Stimulated activated CD4-positive, alpha-beta T cell treated with anti-CD3 and anti-CD28 coated beads, Interleukin-2, amount 100 ng/mL, for 4 hours (primary cell): Measurements from ENCODE around the gene CD82.

ENCODE experiments used
- DNase-seq: peaks from one replicate; pipeline ENCODE4 v3.0.0-alpha.2; 2020; ENCODE audit warnings: low read depth

The CD82 gene

DNA sequence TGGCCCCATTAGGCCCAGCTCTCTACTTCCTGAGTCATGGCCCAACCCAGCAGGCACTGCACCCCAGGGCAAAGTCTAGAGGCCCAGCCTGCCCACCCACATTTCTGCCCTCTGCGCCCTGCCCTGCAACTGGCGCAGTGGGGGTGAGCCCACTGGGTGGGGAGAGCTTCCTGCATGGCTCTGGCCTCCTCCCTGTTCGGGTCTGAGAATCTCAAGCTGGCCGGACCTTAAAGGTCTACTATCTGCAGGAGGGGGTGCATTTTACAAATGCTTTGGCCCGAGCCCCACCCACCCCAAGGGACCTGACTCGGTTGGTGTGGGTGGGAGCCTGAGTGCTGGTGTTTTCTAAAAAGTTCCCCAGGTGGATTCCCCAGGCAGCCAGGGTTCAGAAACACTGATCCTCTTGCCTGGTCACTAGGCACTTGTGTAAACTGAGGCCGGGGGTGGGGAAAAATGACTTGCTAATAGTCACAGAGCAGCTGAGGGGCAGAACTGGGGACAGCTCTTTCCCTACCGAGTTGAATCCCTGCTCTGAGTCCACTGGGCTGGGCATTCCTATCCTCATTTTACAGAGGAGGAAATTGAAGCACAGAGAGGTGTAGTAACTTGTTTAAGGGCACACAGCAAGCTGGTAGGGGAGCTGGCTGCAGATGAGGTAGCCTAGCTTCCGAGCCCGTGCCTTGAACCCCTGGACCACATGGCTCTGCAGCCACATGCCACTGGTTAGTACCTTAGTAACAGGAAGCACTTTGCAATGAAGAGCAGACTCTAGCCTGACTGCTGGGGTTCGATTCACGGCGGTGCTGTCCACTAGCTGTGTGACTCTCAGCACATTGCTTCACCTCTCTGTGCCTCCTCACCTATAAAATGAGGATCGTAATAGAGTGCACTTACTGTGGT, 36.3 kb downstream of the CD82 start:
- no peak for DNase-seq

DNA sequence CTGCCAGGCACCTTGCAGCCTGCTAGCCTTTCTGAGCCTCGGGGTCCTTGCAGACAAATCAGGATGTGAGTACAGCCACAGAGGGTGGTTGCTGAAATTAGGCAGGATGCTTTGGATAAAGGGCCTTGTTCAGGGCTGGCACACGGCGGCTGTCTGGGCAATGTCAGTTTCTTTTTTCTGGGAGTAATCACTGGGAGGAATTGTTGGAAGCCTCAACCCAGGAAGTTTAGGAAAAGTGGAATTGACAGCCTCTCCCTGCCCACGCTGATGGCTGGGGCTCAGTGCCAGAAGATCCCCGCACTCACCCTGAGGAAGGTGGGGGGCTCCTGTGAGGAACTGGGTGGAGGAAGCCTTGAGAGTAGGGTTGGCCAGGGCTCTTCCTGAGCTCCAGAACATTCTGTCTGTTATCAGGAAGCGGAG, 37.4 kb downstream of the CD82 start:
- DNase-seq, result no peak

DNA sequence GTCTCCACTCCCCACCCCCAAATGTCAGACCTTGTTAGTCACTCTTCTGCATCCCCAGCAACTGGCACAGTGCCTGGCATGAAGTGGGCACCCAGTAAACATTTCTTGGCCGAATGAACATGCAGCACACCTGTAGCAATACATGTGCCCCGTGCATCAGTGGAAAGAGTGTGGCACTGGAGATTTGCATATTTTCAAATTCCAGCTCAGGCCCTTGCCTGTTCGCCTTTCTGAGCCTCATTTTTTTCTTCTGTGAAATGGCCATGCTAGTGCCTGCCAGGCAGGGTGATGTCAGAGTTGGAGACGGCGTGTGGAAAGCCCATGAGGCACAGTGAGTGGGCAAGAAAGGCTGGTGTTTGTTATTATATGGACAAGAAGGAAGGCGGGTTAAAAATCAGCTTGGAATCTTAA, 38.7 kb downstream of the CD82 start:
- no peak for DNase-seq

DNA sequence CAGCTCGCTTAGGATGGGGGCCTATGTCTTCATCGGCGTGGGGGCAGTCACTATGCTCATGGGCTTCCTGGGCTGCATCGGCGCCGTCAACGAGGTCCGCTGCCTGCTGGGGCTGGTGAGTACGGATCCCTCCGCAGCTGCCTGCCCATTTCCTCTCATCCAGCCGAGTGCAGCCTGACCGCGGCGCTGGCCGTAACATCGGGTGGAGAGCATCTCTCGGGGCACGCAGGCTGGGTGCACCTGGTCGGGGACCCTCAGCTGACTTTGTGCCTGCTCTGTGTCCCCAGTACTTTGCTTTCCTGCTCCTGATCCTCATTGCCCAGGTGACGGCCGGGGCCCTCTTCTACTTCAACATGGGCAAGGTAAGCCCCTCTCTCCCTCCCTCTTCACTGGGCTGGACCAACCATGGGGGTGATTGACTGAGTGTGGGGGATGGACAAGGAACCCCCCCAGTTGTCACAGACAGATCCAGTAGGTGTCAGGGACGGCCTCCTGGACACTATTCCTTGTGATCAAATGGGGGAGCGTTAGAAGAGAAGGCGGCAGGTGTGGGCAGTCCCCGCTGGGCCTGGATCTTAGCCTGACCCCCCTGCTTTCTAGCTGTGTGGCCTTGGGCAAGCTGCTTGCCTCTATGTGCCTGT, 39.7 kb downstream of the CD82 start:
- DNase-seq, result no peak

DNA sequence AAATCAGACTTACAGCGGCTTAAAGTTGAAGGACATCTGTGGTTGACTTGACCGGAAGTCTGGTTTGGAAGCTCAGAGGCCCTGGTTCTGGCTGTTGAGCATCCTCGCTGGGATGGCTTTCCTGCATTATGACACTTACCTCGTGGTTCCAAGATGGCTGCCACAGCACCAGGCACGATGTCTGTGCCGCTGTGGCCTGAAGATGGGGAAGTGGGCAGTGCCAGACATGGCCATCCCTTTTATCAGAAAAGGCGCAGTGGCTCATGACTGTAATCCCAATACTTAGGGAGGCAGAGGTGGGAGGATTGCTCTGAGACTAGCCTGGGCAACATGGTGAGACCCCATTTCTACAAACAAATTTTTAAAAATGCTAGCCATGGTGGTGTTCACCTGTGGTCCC, 40.5 kb downstream of the CD82 start:
- no peak for DNase-seq

DNA sequence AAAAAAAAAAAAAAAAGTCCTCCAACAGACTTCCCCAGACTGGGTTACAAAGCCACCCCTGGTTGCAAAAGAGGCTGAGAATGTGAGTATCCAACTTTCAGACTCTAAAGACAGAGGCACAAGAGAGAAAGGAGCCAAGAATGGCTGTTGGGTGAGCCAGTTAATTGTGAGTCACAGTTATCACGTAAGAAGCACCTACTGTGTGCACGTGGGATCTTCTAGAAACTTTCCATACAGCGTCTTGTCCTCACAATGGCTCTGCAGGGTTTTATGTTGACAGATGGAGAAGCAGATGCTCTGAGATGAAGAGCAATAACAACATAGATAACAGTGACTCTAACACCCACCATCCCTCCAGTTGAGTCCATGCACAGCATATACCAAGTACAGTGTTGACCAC, 41.0 kb downstream of the CD82 start:
- DNase-seq, result no peak

DNA sequence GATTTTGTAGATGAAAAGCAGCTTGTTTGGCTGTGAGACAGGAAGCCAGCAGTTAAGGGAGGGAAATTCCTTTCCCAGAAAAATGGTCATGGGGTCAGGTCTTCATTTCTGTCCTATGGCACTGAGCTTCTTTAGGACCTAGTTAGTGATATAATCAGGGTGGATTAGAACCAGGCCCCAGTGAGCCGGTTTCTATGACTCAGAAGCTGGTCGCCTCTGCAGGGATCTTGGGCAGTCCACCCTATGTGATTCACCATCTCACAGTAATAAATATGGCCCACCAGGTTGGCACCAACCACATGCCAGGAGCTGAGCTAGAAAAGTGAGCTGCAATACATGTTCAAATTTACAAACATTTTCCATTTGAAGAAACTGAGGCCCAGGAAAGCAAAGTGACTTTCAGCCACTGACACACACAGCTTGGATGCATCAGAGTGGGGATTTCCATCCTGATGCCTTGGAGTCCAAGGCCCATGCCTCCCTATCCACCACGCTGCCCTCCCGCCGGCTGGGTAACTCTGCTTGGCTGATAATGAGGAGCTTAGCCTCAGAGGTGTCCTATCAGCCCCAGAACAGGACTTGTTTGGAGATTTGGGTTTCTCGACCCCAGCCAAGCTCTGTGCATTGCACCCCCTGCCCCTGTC, 42.0 kb downstream of the CD82 start:
- peak; percentile 18 for DNase-seq

DNA sequence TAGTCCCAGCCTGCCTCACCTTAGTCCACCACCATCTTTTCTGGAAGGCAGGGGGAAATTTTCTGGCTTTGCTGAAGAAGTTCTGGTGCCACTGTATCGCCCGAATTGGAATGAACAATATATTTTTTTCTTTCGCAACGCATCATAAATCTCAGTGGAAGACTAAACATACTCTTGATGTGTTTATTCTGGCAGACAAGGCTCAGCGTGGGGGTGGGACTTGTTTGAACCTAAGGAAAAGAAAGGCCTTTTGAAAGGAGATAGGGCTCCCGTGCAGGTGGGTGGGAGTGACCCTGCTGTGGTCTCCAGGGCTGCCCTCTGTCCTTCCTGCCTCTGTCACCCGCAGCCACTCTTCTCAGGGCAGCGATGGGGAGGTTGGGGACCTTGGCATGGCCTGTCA, 42.5 kb downstream of the CD82 start:
- no peak for DNase-seq

DNA sequence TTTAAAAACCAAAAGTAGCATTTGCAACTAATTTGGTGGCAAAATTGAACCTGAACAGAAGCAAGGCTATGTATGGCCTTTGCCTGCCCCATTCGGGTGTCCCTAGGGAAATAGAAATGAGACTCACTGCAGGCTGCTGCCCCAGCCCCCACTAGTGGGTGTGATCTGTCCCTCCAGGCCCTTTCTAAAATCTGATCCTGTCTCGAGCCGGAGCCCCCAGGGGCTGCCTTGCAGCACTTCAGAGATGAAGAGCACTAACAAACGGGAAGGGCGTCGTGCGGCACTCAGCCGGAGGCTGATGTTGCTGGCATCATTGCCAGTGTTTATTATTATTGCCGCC, 43.2 kb downstream of the CD82 start:
- no peak for DNase-seq

DNA sequence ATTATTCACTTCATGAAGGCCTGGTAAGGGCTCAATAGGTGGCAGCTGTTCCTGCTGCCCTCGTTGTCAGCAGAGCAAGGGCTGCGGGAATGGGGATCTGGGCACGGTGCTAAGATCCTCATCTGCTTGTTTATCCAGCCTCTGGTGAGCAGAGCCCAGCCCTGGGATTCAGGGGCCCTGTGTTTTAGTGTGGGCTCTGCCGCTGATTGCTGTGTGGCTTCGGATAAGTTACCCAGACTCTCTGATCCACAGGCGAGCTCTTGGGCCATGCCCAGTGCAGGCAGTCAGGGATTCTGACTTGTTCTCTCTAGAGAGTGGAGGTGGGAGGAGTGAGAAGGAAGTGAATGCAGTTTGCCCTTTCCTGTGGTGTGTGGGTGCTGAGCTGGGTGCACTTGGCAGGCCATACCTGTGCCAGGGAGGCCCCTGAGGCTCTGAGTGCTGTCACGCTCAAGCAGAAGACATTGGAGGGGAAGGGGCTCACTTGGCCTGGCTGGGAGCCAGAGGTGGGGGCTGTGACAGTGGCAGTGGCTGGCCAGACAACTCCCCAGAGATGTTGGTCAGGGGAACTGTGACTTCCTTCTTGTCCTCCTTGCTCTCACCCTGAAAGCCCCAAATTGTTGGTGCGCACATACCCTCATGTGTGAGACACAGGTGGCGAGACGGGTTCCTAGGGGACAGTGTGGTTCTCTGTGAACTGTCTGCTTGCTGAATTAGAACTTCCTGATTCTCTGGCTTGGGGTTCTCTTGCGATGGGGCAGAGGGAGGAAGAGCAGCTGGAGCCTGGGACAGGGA, 43.7 kb downstream of the CD82 start:
- peak; percentile 23 for DNase-seq

DNA sequence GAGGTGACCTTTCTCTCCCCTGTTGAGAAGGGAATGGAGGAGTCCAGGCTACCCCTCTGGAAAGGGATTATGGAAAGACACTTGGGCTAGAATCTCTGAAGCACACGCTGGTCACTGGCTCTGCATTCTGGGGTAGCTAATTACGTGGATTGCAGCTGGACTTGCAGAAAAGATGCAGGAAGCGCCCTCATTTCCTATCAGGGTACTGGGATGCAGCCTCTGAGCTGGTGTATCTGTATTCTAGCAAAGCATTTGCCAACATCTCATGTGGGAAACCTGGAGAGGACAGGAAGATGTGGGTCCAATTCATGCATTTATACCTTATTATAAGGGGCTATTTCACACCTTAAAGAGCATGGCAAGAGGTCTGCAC, 44.3 kb downstream of the CD82 start:
- no peak for DNase-seq

DNA sequence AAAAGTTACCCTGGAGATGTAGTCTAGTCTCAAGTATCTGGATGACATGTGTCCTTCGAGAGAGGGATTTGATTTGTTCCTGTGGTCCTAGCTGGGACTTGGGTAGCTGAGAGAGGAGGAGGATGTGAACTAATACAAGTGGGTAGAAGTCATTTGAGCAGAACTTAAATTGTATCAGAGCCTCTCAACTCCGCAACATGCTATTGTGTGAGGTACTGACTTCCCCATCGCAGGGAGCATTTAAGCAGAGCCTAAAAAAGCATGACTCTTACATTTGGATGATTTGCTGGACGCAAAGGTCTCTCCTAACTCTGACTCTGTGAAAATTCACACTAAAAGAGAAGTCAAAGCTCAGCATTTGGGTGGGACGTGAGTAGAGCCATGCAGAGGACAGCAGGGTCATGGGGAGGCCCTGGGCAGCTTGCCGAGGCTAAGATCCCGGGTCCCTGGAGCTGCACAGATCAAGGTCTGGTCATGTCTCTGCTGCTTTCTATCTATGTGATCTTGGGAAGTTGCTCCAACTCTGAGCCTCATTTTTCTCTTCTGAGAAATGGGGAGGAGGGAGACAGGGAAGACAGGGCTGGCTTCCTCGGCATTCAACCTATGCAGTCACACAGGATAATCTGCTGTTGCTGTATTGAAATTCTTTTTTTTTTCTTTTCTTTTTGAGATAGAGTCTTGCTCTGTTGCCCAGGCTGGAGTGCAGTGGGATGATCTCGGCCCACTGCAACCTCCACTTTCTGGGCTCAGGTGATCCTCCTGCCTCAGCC, 44.9 kb downstream of the CD82 start:
- no peak for DNase-seq

DNA sequence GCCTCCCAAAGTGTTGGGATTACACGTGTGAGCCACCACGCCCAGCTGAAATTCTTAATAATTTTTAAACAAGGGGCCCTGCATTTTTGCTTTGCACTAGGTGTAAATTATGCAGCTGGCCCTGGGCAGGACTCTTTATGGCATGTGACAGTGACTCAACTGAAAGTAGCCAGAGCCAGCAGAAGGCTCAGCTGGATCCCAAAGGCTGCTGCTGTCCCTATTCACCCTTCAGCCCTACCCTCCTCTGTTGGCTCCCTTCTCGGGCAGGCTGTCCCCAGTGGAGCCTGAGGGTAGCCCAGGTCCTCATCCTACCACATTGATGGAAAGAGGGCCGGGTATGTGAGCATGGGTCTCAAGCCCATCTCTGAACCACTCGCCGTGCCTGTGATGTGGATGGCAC, 45.6 kb downstream of the CD82 start:
- DNase-seq, result no peak

DNA sequence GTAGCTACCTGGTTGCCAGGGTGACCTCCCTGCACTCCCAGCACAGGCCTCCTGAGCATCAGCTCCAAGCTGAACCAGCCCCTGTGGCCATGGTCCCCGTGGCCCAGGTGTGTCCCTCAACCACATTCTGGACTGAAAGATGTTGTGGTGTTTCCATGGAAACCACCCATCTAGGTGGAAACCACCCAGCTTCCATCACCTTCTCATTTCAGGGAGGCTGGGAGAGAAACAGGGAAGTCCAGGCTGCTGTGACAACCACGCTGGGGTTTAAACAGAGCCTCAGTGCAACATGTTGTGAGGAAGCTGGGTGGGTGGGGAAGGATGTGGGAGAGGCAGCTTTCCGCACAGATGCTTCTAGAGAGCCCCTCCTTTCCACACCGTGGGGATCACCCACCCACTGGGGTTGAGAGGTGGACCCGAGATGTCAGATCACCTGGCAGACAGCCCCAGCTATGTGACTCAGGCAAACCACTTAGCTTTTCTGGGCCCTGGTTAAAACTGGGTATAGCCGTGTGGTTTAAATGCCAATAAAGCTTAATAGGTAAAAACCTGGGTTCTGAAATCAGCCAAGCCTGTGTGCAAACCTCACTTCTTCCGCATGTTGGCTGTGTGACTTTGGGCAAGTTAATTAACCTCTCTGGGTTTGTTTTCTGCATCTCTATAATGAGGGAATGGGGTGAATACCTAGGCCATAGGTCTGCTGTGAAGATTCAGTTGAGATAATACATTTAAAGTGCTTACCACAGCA, 46.4 kb downstream of the CD82 start:
- DNase-seq, result peak; percentile 78

DNA sequence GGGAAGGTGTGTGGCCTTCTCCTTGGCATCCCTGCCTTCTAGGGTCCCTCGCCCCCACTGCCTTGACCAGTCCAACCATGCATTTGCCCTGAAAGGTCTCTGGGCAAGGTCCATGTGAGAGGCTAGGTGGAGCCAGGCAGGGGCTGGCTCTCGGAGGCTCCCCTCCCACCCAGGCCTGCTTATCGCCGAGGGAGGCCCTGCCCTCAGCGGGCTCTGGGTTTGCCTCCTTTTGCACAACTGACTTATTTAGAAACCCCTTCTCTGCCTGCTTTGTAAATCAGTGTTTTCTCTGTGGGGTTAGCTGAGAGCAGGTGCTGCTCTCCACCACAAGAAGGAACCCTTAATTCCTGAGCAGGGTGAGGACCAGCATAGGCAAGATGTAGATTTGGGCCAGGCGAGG, 47.7 kb downstream of the CD82 start:
- DNase-seq, result no peak

DNA sequence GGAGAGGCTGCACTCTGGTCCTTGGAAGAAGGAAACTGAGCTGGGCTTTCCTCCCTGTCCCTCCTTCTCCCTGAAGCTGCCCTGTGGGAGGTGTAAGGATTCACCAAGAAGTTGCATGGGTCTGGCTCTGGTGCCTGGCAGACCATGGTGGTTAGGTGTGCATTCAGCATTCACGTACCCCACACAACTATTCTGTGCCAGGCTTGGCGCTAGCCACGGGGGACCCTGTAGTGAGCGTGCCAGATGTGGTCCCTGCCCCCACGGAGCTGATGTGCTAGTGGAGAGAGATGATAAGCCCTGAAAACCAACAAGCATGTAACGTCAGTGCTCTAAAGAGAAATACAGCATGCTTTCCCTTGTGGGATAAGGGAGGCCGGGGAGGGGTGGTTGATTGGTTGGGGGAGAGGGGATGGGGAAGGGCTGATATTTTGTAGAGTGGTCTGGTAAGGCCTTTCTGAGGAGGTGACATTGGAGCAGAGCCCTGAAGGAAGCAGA, 48.9 kb downstream of the CD82 start:
- DNase-seq, result no peak

DNA sequence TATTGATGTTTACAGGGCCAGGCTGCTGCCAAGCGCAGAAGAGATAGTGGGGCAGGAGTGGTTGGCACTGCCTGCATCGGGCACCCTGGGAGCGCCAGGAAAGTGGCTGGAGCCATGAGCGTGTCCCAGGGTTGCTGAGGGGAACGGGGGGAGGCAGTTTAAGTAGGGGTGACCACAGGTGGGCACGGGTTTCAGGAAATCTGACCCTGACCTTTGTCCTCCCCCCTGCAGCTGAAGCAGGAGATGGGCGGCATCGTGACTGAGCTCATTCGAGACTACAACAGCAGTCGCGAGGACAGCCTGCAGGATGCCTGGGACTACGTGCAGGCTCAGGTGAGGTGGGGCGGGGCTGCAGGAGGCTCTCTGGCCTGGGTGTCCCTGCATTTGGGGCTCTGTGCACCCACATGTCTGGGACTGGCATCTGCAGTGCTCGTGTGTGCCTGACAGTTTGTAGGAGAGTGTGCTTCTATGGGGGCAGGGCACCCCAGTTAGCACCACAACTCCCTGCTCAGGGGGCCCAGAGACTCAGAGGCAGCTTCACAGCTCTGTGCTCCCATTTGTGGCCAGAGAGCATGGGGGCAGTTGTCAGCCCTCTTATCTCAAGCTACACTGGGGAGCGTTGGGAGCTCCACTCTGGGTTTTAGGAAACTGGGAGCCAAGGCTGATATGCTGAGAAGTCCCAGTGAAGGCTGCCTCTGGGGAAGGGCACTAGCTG, 49.7 kb downstream of the CD82 start:
- DNase-seq, result no peak

DNA sequence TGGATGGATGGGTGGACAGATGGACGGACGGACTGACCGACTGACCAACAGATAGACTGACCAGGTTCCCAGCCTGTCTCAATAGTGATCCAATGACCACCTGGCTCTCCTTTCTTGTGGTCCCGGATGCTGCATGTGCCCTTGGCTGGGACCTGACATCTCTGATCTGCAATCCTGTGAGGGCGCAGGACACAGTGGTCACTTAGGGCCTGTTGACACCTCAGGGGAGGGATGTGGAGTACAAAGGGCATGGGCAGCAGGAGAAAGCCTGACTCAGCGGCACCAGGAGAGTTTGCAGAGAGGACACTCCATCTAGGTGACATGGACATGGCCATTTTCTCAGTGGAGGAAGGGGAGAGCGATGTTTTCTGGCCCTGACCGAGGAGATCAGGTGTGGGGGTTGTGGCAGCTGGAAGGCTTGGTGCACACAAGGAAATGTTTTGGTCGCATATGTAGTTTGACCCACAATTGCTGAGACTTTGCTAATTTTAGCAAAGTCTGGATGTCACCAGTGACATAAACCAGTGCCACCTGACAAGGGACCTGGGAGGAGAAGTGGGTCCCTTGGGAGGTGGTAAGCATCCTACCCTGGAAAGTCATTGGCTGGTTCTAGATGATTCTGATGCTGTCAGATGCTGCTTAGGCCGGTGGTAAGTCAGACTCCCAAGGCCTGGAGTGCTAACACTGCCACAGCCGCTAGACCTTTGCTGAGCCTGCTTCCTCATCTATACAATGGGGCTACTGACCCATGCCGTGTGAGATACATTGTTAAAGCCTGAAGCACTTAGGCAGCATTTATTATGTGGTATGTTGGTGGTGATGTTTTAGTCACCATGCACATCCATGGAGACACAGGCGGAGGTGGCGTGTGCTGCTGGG, 50.7 kb downstream of the CD82 start:
- no peak for DNase-seq
